HepG2 (cell line): Measurements from ENCODE around the gene FAM76A. TPM values are rescaled to one million over a fixed set of nuclear protein-coding genes. Genes with fewer than 3 reads are reported as not detected.

Experiments used
- ATAC-seq: fragments of 200-7000 bp; cut with Tn5 transposase; 3 replicates; pipeline ENCODE4 v1.9.1; 2020; ENCODE audit warnings: mild to moderate bottlenecking, moderate library complexity
- BruUV-seq: library from RNA; stranded (reverse); fragments of 400-500 nt; replicated peaks from 2 replicates; lab custom pipeline; 2021; lab: Mats Ljungman, UMichigan
- CTCF ChIA-PET: fragments of 300-600 bp; formaldehyde crosslinking; extraction: SDS; loops from one replicate; lab custom pipeline; 2021; ENCODE audit warnings: low total read pairs, inconsistent platforms, low intra/inter-chr PET ratio; lab: Yijun Ruan, JAX
- POLR2A ChIA-PET: fragments of 350-600 bp; sonication (Branson Sonifier 250); formaldehyde crosslinking; loops from one replicate; lab custom pipeline; 2020; ENCODE audit warnings: antibody characterized with exemption, inconsistent platforms; lab: Yijun Ruan, JAX
- DNase-seq: peaks from one replicate; pipeline ENCODE4 v3.0.0-alpha.2; 2015; ENCODE audit warnings: low spot score
- FAIRE-seq: peaks from 3 replicates; lab custom pipeline; 2011; peaks lifted over from hg19 to GRCh38; lab: Jason Lieb, UNC
- H2AFZ ChIP-seq: one replicate; pipeline ENCODE4 v1.6.1; 2011; ENCODE audit warnings: low read length, inconsistent platforms
- H3K27ac ChIP-seq: fragments of 300-600 bp; 3 replicates; pipeline ENCODE4 v1.8.0; 2011; ENCODE audit warnings: mixed run types, mild to moderate bottlenecking, mixed read lengths, low read length, inconsistent platforms; ENCODE audit not compliant: insufficient read depth; ENCODE audit errors: extremely low read length
- H3K27me3 ChIP-seq, 2 experiments: fragments of 200-600 bp in 1 of 2; 2 replicates in 1 of 2; 3 replicates in 1 of 2; pipeline versions ENCODE4 v1.6.0 to v1.8.0; 2011; ENCODE audit warnings: low read length in 2 of 2, mild to moderate bottlenecking in 2 of 2, moderate library complexity in 2 of 2, inconsistent platforms in 1 of 2; ENCODE audit not compliant: insufficient read depth in 2 of 2, control insufficient read depth in 1 of 2
- H3K36me3 ChIP-seq, 2 experiments: fragments of 200-600 bp in 1 of 2; replicated peaks in 1 of 2; 2 replicates in 1 of 2; 3 replicates in 1 of 2; pipeline versions ENCODE4 v1.5.1 to v1.8.0; 2011; ENCODE audit warnings: low read length in 2 of 2, inconsistent platforms in 1 of 2; ENCODE audit not compliant: insufficient read depth in 2 of 2, control insufficient read depth in 1 of 2
- H3K4me1 ChIP-seq: 2 replicates; pipeline ENCODE4 v1.5.1; 2012; ENCODE audit warnings: low read length, inconsistent platforms; ENCODE audit not compliant: insufficient read depth
- H3K4me2 ChIP-seq: 2 replicates; pipeline ENCODE4 v1.6.0; 2011; ENCODE audit warnings: low read depth, low read length, inconsistent platforms
- H3K4me3 ChIP-seq, 3 experiments: fragments of 200-600 bp in 1 of 3; sonication (generic), shearing (Covaris generic) in 1 of 3; replicated peaks in 1 of 3; 2 replicates each; pipeline ENCODE4 v1.5.1; 2011 to 2016; ENCODE audit warnings: low read length in 3 of 3, inconsistent platforms in 2 of 3, low read depth in 2 of 3, mild to moderate bottlenecking in 2 of 3, control low read depth in 1 of 3, mixed read lengths in 1 of 3; ENCODE audit not compliant: insufficient read depth in 1 of 3
- H3K79me2 ChIP-seq: one replicate; pipeline ENCODE4 v1.6.1; 2011; ENCODE audit warnings: low read length, inconsistent platforms; ENCODE audit not compliant: insufficient read depth
- H3K9ac ChIP-seq: 2 replicates; pipeline ENCODE4 v1.6.0; 2011; ENCODE audit warnings: mild to moderate bottlenecking, low read depth, low read length, inconsistent platforms; ENCODE audit not compliant: insufficient read depth
- H3K9me3 ChIP-seq: 2 replicates; pipeline ENCODE4 v1.5.1; 2012; ENCODE audit warnings: mild to moderate bottlenecking, low read length
- H4K20me1 ChIP-seq: 2 replicates; pipeline ENCODE4 v1.6.0; 2011; ENCODE audit warnings: inconsistent platforms, mild to moderate bottlenecking, low read length, moderate library complexity; ENCODE audit not compliant: insufficient read depth
- FOXO4 ChIP-seq: sonication (generic); formaldehyde crosslinking; conservative IDR thresholded peaks from 2 replicates; pipeline ENCODE4 v1.8.1; 2023; ENCODE audit warnings: missing genetic modification reagents
- GMEB1 ChIP-seq: sonication (generic); formaldehyde crosslinking; IDR thresholded peaks from 2 replicates; pipeline ENCODE4 v1.5.1; 2020; ENCODE audit warnings: missing genetic modification reagents, mild to moderate bottlenecking, borderline replicate concordance
- GPN1 ChIP-seq: sonication (generic); formaldehyde crosslinking; IDR thresholded peaks from 2 replicates; pipeline ENCODE4 v1.5.1; 2020; ENCODE audit warnings: missing genetic modification reagents, borderline replicate concordance
- HCFC1 ChIP-seq: fragments of 150-350 bp; IDR thresholded peaks from 2 replicates; pipeline ENCODE4 v1.6.1; 2014; ENCODE audit warnings: low read depth, low read length
- NAIF1 ChIP-seq: sonication (generic); formaldehyde crosslinking; IDR thresholded peaks from 2 replicates; pipeline ENCODE4 v1.5.0; 2020; ENCODE audit warnings: mild to moderate bottlenecking, missing genetic modification reagents, borderline replicate concordance
- SMYD3 ChIP-seq: sonication (generic); formaldehyde crosslinking; IDR thresholded peaks from 2 replicates; pipeline ENCODE4 v1.8.1; 2023; ENCODE audit warnings: mild to moderate bottlenecking, missing genetic modification reagents
- SRF ChIP-seq: IDR thresholded peaks from 2 replicates; pipeline ENCODE4 v1.6.1; 2011; ENCODE audit warnings: mild to moderate bottlenecking, low read depth, low read length, moderate library complexity
- ZNF121 ChIP-seq: sonication (generic); formaldehyde crosslinking; IDR thresholded peaks from 2 replicates; pipeline ENCODE4 v1.5.0; 2020; ENCODE audit warnings: mild to moderate bottlenecking, missing genetic modification reagents
- WGBS: methylation state at CpG from one replicate; pipeline ENCODE4 v1.1.6; 2017; ENCODE audit warnings: low lambda C conversion rate; 5-methylcytosine and 5-hydroxymethylcytosine counted together
- in situ Hi-C: cut with HindIII; loops from 2 replicates; pipeline ENCODE4 v1.10.0; 2017; ENCODE audit warnings: low pct_unique_long_range_greater_than_20kb; ENCODE audit not compliant: extremely low pct_ligation_motif_present
- intact Hi-C: fragments of 100-400 bp; cut with micrococcal nuclease; formaldehyde crosslinking; loops from one replicate; pipeline ENCODE4 v1.10.0; 2022; ENCODE audit not compliant: unreplicated experiment
- polyA plus RNA-seq, 8 experiments: library from polyadenylated mRNA; depleted of rRNA in 3 of 8; stranded (reverse) in 7 of 8; unstranded in 1 of 8; fragments of >200 nt; fragmentation: Illumina TruSeq in 4 of 8; extraction: Trizol in 4 of 8; gene quantifications; 2 replicates each; pipeline versions ENCODE4 v1.2.1 to v1.2.3, GENCODE V29; 2011 to 2016; ENCODE audit warnings: low read depth in 4 of 8, missing spikeins in 1 of 8, mixed read lengths in 1 of 8; ENCODE audit not compliant: insufficient read depth in 1 of 8
- total RNA-seq, 5 experiments: library from RNA; depleted of rRNA; stranded (reverse); fragments of >200 nt; fragmentation: Illumina TruSeq; extraction: Trizol; gene quantifications; 2 replicates each; pipeline ENCODE4 v1.2.3, GENCODE V29; 2016; ENCODE audit warnings: low read depth in 1 of 5

Gene FAM76A
- total and polyA plus RNA-seq, 2 of the 13 experiments (the other 11 are each of a cell fraction or from before 2014, with no cell fraction given), result 4.2 to 15.7 TPM

DNA sequence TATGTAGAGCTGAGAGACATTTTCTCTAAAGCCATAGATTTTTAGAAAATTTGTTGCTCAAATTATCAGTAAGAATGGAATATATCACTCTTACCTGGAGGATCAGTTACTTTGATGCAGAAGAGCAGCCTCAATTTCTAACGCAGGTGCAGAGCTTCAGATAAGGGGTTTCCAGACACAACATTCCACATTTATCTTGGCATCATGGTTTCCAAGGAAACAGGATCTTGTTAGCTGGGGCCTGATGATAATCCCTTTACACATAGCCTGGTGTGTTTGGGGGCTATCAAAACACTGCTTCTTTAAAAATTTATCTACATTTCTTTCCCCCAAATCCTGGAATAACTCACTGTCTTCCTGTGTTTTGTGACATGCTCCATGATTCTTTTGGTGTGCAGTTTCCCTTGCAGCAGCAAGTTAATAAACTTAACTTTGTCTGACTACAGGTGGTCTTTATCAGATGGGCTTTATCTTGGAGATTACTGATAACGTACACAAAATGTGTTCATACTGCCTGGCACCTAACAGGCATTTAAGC lies 44.6 kb downstream of the FAM76A start (continued):
- TF ChIP-seq GMEB1 (no peak), GPN1 (CRISPR knock-in tag) (no peak), FOXO4 (CRISPR knock-in tag) (no peak), HCFC1 (no peak)
- TF ChIP-seq, all 625 proteins: peak for 0

DNA sequence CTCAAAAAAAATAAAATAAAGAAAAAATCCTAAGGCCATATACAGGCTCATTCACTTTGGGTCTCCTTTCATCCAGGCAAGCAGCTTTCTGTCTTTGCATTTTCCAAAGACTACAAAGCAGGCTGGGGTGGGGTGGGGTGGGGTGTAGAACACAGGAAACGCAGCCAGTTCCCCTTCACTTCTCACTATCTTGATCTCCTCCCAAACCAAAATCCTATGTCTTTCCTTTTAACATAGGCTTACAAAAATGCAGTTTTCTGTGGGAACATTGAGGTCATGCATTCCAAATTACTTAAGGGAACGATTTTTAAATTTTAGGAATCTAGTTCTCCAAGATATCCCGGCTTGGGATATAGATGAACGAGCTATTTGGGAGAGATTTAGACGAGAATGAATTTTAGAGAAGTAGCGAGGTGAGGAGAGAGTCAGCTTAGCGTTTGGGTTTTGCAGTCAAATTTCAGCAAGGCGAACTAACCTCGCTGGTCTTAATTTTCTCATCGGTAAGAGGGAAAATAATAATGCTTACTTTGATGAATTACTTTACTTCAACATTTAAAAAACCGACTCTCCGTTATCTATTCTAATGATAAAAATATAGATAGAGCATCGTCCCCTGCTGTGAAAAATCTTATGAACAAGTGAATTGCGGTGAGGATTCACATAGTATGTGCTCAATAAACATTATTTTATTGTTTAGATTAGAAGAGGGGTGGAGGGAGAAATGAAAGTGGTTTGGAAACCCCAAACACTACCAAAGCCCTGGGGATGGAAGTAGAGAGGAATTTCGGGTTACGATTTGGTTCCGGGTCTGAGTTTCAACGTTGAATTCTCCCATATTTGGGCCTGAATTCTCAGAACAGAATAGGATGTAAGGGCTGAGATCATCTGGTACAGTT lies 46.5 kb downstream of the FAM76A start:
- ATAC-seq (no peak), DNase-seq (no peak), FAIRE-seq (no peak)
- H3K4me2 ChIP-seq, result peak overlapping the region; percentile 63
- BruUV-seq, result TSS peak; percentile 84
- no peaks in the 10 kb centered on the region for H4K20me1 ChIP-seq
- intact Hi-C loops, result loop anchor here (2.0 to 5.0 kb wide), 3 partner anchors 47 to 100 kb away; partner anchors contain the start of genes FAM76A, IFI6 and PPP1R8
- H3K4me1 ChIP-seq, result peaks cover 36% of the 10 kb centered on the region
- no peaks in the 10 kb centered on the region; a peak in 1 of 5 replicates for H3K36me3 ChIP-seq
- peaks cover 23% of the 10 kb centered on the region for H3K79me2 ChIP-seq
- POLR2A ChIA-PET, result interaction anchor here (0.6 to 2.8 kb wide), 21 partner anchors 8 to 810 kb away, joined by 3 to 45 read pairs (median 4); partner anchors contain the start of genes EYA3, FAM76A, IFI6 and MED18
- TF ChIP-seq NAIF1 (CRISPR knock-in tag) (0 out of 2 replicates have a peak, but pooled peaks have one; percentile 5), SMYD3 (CRISPR knock-in tag) (no peak), ZNF121 (0 out of 2 replicates have a peak, but pooled peaks have one; percentile 1), SRF (peak; percentile 60; the same call in 1 of the 2 replicates)
- CTCF ChIA-PET, result no interaction called here
- H3K9ac ChIP-seq, result peak overlapping the region; percentile 49
- peak overlapping the region; percentile 77 to 98 (median 88) for H3K4me3 ChIP-seq
- H3K9me3 ChIP-seq, result no peaks in the 10 kb centered on the region
- H3K27me3 ChIP-seq, result no peaks in the 10 kb centered on the region; a peak in 1 of 5 replicates
- no peak overlapping the region for H3K27ac ChIP-seq
- H2AFZ ChIP-seq, result peak overlapping the region; percentile 91
- in situ Hi-C loops, result no loop called here
- WGBS, result 51% methylated on average over 18 of the region's 18 CpGs
